HG02885 (cell line): ENCODE results near the gene EPHB2.
"Not testable (repeated sequence)": the region's sequence is repeated elsewhere in the genome, so short reads cannot be mapped to it uniquely, and the experiment has no call there.

ENCODE experiments used
- ATAC-seq: cut with Tn5 transposase; IDR thresholded peaks from one replicate; pipeline ENCODE4 v1.9.1; 2021; ENCODE audit warnings: mild to moderate bottlenecking; ENCODE audit not compliant: unreplicated experiment, poor library complexity

EPHB2 gene

GRCh38 chr1:22710701-22711049 lies at the start of gene EPHB2:
EPHB2 (plus strand) TSS chr1:22710839; CDS start chr1:22710983, 144 bp downstream.
- no peak for ATAC-seq

GRCh38 chr1:22661880-22662279 lies 48.8 kb upstream of the EPHB2 start:
- ATAC-seq: no peak

DNA sequence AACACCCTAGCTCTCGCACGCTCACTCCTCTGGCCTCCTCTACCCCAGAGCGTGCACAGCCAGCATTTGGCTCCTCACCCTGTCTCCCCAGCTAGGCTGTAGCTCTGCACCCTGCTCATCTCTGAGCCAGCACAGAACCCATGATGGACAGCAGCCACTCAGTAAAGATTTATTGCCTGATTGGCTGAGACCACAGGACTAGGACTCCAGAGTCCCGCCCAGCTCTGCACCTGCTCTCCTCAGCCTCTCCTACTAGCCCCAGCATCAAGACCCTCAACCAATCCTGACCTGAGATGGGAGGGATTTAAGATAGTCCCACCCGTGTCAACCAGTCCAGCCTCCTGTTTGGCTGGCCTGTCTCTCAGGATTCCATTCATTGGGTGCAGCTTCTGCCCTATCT lies 48.3 kb upstream of the EPHB2 start:
- ATAC-seq: no peak

GRCh38 chr1:22662986-22663408 lies 47.6 kb upstream of the EPHB2 start:
- no peak for ATAC-seq

- ATAC-seq: no peak
Observed at GRCh38 chr1:22665752-22666151, 44.9 kb upstream of the EPHB2 start.

DNA sequence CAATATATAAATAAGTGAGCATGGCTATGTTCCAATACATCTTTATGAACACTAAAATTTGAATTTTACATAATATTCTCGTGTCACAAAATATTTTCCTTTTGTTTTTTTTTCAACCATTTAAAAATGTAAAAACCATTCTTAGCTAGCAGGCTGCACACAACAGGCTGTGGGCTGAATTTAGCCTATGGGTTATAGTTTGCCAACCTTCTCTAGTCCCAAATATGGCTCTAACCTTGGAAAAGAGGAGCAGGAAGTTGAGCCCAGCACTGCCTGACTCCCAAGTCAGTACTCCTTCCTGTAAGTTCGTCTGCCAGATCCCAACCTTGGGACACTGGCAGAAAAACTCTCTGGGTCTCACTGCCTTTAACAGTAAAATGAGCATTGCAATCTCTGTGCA lies 44.2 kb upstream of the EPHB2 start:
- no peak for ATAC-seq

DNA sequence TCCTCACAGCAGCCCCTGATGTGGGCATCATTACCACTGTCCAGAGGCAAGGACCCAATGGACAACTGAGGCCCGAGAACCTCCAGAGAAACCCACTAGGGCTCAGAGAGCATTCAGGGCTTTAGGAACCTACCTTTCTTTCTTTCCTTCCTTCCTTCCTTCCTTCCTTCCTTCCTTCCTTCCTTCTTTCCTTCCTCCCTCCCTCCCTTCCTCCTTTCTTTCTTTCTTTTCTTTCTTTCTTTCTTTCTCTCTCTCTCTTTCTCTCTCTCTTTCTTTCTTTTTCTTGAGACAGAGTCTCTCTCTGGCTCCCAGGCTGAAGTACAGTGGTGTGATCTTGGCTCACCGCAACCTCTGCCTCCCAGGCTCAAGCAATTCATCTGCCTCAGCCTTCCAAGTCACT lies 41.8 kb upstream of the EPHB2 start:
- not testable (repeated sequence) for ATAC-seq

DNA sequence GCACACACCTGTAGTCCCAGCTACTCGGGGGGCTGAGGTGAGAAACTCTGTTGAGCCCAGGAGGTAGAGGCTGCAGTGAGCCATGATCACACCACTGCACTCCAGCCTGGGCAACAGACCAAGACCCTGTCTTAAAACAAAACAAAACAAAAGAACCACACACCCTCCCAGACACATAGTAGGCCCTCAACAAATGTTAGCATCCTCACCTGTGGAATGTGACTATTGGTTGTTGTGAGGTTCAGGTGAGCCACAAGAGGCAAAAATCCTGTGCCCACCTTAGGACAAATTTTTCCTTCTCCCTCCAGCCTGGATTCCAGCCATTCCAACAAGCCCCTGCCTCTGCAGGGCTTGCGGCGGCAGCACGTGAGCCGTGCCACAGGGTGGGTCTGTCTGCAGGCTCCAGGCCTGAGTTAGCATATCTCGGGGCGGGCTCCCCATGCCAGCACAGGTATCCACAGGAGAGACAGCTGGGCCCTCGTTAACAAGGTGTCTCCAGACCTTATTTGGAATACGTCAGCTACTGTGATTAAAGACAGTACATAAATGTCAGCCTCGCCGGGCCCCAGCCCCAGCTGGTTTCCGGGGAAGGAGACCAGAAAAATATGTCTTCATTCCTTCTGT lies 40.2 kb upstream of the EPHB2 start:
- ATAC-seq: no peak

DNA sequence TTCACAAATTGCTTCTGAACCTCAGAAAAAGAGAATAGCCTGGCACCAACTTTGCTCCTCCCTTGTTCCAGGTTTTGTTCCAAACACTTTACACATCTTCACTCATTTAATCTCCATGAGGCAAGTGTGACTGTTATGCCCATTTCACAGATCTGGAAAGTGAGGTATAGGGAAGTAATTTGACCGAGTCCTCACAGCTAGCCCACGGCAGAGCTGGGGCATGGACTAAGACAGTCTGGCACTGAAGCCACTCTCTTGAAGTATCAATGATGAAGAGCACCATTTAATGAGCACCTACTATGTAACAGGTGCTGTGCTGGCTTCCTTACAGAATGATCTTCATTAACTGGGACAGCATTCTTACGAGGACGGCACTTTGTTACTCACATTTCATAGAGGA lies 38.6 kb upstream of the EPHB2 start:
- no peak for ATAC-seq

GRCh38 chr1:22673486-22674409 lies 36.9 kb upstream of the EPHB2 start:
- ATAC-seq: no peak

DNA sequence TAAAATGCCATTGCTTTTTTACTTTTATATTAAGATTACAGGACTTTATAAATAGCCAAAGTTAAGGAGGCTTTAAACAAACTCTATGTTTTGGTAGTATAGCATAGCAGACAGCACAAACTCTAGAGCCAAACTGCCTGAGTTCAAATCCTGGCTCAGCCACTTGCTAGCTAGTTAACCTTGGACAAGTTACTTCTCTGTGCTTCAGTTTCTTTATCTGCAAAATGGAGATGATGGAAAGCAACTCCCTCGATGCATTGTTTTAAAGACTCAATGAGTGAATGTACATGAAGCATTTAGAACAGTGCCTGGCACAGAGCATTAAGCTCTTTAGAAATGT lies 36.3 kb upstream of the EPHB2 start:
- no peak for ATAC-seq

- ATAC-seq: not testable (repeated sequence)
Observed at GRCh38 chr1:22676151-22676550, 34.5 kb upstream of the EPHB2 start.

DNA sequence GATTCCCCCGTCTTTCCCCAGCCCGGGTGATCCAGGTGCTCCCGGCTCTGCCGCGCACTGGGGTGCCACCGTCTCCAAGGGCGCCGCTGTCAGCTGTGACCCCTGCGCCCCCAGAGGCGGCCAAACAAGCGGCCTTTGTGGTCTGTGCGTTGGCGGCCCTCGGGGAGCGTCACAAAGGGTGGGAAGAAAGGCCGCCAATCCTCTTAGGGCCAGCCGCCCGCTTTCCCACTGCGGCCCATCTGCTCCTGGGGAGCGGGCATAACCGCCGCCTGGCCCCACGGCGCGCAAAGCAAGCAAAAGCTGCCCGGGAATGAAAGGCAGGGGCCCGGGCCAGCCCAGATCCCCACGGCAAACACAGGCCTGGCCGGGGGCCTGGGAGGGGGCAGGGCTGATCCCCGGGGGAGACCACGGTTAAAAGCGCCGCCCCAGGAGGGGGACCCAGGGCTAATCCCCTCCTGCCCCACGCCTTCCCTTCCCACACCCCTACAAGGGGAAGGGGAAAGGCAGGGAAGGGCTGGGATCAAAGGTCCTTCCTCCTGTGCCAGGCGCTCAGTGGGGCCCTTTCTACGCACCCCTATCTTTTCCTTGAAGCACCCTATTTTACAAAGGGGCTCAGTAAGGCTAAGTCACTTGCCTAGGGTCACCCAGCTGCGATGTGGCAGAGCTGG lies 33.6 kb upstream of the EPHB2 start:
- ATAC-seq: no peak

GRCh38 chr1:22677931-22678896 lies 32.4 kb upstream of the EPHB2 start:
- ATAC-seq: no peak

GRCh38 chr1:22680726-22681125 lies 29.9 kb upstream of the EPHB2 start:
- no peak for ATAC-seq

DNA sequence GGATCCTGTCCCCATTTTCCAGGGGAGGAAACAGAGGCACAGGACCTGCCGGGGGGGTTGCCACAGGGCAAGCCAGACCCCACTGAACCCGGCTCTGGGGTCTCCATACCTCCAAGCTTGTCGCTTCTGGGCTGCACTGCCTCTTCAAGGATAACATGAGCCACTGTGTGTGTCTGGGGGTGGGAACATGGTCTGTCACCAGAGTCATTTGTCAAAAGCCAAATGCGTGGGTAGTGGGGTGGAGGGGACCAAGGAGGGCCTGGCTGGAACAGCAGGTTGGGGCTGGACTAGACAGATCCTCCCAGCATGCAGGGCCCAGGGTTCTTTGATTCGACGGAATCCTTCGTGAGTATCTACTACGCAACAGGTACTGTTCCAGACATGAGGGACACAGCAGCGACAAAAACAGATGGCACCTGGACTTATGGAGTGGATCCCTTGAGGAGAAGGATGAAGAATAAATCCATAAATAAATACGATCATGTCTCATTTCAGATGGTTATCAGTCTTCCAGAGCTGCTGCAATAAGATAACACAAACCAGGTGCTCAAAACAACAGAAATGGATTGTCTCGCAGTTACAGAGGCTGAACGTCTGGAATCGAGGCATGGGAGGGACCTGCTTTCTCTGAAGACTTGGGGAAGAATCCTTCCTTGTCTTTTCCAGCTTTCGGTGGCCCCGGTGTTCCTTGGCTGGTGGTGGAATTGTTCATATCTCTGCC lies 28.9 kb upstream of the EPHB2 start:
- no peak for ATAC-seq

DNA sequence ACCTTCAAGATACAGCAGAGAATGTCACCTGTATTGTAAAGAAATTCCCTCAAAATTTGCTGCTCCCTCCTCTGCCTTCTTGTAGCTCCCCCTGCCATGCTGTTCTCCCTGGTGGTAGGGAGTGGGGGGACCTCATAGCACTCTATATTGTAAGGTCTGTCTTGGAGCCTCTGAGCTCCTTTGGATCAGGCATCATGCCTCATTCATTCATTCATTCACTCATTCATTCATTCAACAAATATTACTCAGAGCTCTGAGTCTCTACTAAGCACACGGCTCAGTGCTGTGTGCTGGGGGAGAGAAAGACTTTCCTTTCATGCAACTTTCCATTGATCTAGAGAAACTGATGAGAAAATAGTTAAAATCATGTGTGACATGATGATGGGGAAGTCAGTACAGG lies 27.1 kb upstream of the EPHB2 start:
- ATAC-seq: no peak

DNA sequence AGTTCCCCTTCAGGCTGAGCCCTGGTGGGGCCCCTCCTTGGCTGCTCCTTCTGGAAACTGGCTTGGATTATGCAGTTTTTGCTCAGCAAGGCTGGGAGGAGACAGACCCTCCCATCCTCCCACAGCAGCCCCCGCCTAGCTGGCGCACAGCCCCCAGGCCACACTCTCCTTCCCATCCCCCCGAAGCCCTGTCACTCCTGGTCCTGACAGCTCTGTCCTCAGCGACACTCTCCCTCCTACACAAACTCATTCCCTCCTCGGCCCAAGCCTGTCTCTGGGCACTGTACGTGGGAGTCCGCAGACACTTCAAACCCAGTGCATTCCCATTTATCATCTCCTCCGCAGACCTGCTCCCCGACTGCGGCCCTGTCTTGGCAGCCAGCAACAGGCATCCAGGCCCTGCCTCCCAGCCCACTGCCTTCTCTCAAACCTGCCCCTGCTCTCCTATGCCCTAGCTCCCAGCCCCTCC lies 25.0 kb upstream of the EPHB2 start:
- ATAC-seq: no peak

DNA sequence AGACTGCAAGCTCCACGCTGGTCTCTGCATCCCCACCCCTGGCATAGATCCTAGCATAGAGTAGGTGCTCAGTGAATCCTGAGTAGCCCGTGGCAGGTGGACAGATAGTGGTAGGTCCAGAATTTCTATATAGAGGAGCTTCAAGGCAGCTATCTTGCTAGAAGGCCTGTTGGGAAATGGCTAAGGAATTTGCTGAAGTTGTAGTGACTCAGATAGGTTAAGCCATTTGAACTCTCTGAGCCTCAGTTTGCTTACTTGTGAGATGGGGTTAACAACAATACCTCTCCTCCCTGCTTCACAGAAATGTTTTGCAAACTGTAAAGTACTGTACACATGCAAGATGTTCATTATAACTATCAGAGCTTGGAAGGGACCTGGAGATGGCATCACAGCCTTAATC lies 23.4 kb upstream of the EPHB2 start:
- ATAC-seq: no peak

GRCh38 chr1:22688466-22688865 lies 22.2 kb upstream of the EPHB2 start:
- ATAC-seq: no peak
